NCI-H774 (cell line): ENCODE data around the gene GLCE.

ENCODE experiments used
- DNase-seq: peaks from one replicate; lab custom pipeline; 2025; lab: John Stamatoyannopoulos, UW

The GLCE gene

GRCh38 chr15:69206079-69206478, 45.6 kb downstream of the GLCE start:
- DNase-seq, result no peak

DNA sequence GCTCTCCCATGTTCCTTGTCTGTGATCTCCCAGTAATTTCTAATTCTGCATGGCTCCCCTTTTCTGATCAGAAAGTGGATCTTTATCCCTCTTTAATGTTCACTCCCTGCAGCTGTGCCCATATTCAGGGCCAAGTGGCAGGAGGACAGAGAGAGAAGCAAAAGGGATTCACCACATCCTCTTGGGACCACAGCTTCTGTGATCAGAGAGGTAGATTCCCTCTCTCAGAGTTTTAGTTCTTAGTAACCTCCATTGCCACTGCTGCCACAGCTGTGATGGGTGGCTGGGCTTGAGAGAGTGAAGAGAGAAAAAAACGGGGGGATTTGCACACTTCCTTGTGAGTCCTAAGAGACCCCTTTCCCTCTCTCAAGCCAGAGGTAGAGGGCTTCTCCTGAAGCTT, 49.2 kb downstream of the GLCE start:
- DNase-seq, result no peak

- no peak for DNase-seq
Observed at GRCh38 chr15:69210574-69210973, 50.1 kb downstream of the GLCE start.

DNA sequence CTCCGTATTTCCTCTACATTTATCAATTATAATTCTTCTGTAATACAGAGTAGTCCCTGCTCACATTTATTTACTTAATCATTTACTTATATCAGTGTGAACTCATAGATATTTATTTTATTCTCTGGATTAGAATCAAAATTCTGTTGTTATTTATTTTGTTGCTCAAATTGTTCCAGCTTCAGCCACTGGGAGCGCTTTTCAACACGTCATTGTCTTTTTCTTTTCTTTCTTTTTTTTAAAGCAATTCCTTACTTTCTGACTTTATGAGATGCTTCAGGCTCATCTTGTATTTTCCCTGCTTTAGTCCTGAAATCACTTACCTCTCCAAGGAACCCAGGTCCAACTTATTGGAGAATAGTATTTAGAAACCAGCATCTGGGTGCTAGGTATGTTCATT, 53.4 kb downstream of the GLCE start:
- DNase-seq, result no peak

DNA sequence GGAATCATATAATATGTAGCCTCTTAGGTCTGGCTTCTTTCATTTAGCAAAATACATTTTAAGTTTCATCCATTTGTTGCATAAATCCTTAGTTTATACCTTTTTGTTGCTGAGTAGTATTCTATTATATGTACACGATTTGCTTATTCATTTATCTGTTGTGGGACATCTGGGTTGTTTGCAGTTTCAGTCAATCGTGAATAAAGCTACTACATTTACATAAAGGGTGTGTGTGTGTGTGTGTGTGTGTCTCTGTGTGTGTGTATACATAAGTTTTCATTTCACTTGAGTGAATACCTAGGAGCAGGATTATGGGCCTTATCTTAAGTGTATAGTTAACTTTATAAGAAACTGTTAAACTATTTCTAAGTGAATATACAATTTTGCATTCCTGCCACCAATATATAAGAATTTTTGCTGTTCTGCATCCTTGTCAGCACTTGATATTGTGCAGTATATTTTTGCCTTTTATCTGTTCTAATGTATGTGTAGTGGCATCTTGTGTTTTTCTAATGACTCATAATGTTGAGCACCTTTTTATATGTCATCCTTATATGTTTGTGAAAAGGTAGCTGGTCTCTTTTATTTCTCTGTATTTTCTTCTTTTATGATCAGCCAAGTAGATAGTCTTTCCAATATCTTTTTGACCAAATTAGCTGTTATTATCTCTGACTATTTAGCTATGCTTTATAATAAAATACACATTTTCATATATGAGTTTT, 55.0 kb downstream of the GLCE start:
- no peak for DNase-seq

GRCh38 chr15:69217381-69217780, 56.9 kb downstream of the GLCE start:
- no peak for DNase-seq

DNA sequence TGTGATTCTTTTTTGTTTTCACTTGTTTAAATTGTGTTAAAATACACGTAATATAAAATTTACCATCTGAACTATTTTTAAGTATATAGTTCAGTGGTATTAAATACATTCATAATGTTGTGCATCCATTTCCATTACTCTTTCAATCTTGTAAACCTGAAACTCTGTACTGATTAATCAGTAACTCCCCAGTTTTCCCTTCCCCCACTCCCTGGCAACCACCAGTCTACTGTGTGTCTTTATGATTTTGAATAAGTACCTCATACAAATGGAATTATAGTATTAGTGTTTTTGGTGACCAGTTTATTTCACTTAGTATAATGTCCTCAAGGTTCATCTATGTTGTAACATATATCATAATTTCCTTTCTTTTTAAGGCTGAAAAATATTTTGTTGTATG, 59.3 kb downstream of the GLCE start:
- no peak for DNase-seq

- no peak for DNase-seq
Observed at GRCh38 chr15:69222002-69222474, 61.6 kb downstream of the GLCE start.

DNA sequence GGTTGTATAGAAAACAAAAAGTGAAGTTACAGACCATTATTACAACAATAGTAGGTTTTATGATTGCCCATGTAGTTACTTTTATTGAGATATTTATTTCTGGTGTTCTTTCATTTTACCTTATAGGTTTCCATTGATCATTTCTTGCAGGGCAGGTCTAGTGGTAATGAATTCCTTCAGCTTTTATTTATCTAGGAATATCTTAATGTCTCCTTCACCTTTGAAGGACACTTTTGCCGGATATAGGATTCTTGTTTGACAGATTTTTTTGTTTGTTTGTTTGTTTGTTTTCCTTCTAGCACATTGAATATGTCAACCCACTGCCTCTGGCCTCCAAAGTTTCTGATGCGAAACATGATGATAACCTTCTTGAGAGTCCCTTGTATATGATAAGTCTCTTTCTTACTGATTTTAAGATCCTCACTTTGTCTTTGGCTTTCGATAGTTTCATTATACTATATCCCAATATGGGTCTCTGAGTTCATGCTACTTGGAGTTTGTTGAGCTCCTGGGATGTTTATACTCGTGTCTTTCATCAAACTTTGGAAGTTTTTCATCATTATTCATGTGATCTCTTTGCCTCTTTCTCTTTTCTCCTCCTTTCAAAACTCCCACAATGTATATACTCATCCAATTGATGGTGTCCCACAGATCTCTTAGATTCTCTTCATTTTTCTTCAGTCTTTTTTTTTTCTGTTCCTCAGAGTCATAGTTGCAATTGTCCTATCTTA, 62.8 kb downstream of the GLCE start:
- DNase-seq, result no peak

GRCh38 chr15:69224383-69224782, 63.9 kb downstream of the GLCE start:
- no peak for DNase-seq

- no peak for DNase-seq
Observed at GRCh38 chr15:69225355-69226022, 65.1 kb downstream of the GLCE start.

DNA sequence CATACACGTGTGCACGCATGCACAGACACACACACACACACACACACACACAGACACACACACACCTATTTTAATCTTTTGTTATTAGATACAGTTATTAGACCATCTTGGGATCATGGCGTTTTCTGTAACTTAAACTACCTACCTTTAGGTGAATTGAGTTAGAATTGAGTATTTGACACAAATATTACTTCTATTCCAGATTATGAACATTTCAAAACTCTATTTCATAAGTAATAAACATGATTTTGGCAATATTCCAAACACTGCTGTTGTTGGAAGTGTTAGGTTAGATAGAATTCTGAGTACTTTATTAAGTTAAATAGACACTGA, 65.6 kb downstream of the GLCE start:
- DNase-seq, result no peak

- DNase-seq, result no peak
Observed at GRCh38 chr15:69232144-69232543, 71.7 kb downstream of the GLCE start.

DNA sequence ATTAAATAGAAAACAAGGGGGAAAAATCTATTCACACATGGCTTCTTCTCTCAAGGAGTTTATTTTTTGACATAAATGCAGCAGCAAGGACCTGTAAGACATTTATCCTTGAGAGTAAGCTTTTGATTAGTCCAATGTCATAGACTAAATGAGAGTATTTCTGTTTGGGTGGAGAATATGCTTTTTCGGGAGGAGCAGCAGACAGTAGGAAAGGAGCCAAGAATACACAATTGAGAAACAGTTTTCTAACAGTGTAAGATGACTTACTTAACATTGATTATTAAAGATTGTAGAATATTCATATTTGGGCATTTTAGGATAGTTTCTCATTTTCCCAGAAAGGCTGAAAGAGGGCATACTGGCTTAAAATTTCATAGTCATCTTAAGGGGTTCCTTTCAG, 72.3 kb downstream of the GLCE start:
- DNase-seq, result no peak

DNA sequence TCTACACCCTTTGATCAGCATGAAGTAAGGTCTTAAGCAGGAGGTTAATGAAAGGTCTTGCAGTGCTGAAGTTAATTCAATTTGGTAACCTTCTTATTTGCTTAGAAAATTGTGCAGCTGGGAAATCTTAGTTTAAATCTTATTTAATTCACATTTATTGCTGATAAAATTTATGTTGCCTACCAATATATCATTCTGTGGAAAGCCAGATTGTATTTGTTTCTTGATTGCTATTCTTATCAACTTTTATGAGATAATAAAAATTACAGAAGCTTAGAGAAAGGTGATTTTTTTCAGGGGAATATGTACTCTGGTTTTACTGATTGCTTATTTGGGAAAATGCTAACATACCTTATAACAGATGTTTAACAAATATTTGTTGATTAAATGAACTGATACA, 74.2 kb downstream of the GLCE start:
- no peak for DNase-seq

DNA sequence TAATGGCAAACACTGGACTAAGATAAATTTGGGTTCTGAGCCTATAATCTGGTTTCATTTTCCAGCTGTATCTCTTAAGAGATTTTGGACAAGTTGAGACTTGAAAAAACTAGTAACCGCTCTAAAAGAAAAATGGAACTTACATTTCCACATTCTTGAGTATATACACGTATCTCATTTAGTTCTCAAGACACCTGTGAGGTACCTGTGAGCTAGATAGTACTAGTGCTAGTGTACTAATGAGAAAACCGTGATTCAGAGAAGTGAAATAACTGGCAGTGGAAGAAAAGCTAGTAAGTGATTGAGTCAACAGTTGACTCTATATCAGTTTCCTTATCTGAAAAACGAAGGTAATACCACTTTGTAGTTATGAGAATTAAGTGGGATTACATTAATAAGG, 76.1 kb downstream of the GLCE start:
- no peak for DNase-seq

DNA sequence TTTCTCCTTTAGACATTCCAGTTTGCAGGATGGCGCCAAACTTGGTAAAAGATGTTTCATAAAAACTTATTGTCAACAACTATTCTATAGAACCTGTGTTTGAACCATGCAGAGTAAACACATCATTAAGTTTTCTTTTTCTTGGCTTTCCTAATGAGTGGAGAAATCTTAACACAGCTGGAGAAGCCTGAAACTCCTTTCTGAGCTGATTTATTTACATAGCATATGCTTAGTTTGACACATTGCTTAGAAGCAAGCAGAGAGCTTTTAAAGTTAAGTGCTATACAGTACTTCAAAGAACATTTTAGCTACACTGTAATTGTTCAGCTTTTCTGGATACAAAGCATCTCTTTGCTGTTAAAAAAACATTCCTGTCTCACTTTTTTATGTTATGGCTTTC, 77.3 kb downstream of the GLCE start:
- DNase-seq, result no peak

DNA sequence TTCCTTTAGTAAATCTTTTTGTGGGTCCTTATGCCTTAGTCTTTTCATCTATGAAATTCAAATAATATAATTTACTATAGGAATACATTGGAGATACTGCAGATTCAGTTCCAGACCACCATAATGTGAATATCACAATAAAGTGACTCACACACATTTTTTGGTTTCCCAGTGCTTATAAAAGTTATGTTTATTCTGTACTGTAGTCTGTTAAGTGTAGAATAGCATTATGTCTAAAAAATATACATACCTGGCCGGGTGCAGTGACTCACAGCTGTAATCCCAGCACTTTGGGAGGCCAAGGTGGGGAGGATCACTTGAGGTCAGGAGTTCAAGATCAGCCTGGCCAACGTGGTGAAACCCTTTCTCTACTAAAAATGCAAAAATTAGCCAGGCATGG, 84.4 kb downstream of the GLCE start:
- DNase-seq, result no peak

- DNase-seq, result peak; percentile 18
Observed at GRCh38 chr15:69253156-69253555, 92.7 kb downstream of the GLCE start.

- peak; percentile 2 for DNase-seq
Observed at GRCh38 chr15:69265347-69265955, 105.0 kb downstream of the GLCE start.

DNA sequence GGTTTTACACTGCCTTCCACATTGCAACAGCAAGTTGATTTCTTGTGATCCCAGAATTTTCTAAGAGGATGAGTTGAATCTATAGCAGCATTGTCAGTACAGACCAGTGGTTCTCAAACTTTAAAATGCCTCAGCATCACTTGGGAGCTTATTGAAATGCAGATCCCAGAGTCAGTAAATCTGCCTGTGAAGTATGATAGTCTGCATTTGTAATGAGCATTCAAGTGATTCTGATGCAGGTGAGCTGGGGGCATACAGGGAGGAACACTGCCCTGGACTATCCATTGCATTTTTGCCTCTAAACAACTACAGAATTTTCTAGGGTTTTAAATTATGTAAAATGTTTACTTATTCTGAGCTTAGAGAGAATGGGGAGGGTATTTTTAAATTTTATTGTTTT, 110.8 kb downstream of the GLCE start:
- no peak for DNase-seq

- no peak for DNase-seq
Observed at GRCh38 chr15:69272139-69272538, 111.7 kb downstream of the GLCE start.

DNA sequence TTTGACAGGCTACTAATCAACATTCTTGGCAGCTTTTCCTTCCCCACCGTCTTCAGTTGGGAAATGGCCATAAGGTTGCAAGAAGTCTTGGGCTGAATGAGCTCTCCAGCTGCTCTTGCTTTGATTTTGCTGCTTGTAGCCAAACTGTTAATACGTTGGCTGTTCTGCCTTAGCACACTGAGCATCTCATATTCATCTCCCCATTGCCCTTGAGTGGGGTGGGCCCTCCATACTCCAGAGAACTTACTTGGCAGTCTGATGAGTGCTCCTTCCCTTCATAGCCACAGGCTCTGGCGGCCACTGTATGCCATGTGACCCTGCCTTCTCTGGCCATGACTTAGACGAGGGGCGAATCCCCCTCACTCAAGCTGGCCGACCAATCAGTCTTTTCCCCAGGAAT, 112.5 kb downstream of the GLCE start:
- no peak for DNase-seq
